ENCODE results near the gene NELL1.

The NELL1 gene

DNA sequence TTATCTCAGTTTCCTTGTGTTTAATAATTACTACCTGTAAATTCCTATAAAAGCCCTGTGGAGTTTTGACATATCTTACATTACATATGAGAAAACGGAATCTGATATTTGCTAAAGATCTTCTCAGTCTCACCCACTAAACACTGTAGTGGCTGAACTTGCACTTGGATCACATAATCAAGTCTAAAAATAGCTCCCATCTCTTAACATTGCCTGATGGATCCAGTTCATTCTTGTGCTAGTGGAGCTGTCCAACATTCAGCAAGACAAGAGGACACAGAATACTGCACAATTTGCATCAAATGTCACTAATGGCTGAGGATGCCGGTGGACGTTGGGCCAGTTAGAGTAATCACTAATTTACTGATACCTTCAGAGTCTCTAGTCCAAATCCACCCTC, 953.6 kb downstream of the NELL1 start:
- Mint-ChIP-seq H3K36me3 (ENCODE audit: low read depth) (no peaks in the 10 kb centered on the region), H3K27me3 (ENCODE audit: low read depth, poor library complexity) (peaks cover 11% of the 10 kb centered on the region), H3K9me3 (no peaks in the 10 kb centered on the region), H3K4me1 (no peaks in the 10 kb centered on the region), H3K27ac (no peak overlapping the region), H3K4me3 (no peak overlapping the region)
- TF ChIP-seq, protein P1, sequence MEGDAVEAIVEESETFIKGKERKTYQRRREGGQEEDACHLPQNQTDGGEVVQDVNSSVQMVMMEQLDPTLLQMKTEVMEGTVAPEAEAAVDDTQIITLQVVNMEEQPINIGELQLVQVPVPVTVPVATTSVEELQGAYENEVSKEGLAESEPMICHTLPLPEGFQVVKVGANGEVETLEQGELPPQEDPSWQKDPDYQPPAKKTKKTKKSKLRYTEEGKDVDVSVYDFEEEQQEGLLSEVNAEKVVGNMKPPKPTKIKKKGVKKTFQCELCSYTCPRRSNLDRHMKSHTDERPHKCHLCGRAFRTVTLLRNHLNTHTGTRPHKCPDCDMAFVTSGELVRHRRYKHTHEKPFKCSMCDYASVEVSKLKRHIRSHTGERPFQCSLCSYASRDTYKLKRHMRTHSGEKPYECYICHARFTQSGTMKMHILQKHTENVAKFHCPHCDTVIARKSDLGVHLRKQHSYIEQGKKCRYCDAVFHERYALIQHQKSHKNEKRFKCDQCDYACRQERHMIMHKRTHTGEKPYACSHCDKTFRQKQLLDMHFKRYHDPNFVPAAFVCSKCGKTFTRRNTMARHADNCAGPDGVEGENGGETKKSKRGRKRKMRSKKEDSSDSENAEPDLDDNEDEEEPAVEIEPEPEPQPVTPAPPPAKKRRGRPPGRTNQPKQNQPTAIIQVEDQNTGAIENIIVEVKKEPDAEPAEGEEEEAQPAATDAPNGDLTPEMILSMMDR (IDR thresholded peaks at IDR 0.05) = no peak
- DNase-seq = no peak
